Activated CD4-positive, alpha-beta T cell treated with anti-CD3 and anti-CD28 coated beads, Interleukin-2, amount 50 U/mL, for 1 hour (primary cell): ENCODE measurements around the gene DNHD1.

Experiments
- DNase-seq: peaks from one replicate; pipeline ENCODE4 v3.0.0-alpha.2; 2020

Gene DNHD1

DNA sequence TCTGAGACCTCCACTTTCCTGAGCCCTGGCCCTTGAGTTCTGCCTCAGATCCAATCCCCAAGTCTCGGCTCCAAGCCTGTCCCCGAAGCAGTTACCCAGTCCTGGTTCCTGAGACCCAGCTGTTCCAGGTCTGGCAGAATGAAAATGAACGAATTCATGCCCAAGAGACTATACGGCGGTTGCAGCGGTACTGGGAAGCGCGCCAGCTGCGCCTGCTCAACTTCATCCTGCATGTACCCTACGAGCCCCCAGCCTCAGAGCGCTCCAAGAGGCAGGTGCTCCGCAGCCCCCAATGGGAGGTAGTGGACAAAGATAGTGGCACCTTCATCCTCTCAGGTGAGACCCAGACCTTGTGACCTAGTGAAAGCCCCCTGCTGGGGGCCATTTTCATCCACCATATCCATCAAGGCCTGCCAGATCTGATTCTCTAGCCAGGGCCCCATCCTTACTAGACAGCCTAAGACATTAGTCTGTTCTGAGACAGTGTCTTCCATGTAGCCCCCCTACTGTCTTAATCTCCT is 42.7 kb downstream of the DNHD1 start:
- no peak for DNase-seq

DNA sequence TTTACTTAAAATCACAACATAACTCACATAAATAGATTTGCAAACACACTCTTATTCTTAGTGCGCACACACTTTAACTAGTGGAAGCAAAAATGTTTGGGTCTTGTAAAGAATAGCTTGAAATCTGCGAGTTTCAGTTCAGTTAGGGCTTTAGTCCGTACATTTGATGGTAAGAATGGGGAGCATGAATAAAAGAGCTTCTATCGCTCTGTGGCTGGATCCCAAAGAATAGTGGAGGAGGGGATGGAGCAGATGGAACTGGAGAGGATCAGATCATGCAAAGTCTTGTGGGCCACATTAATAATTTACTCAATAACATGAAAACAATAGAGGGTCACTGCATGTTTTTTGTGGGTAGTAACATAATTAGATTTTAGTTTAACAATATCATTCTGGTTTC is 44.3 kb downstream of the DNHD1 start:
- no peak for DNase-seq

DNA sequence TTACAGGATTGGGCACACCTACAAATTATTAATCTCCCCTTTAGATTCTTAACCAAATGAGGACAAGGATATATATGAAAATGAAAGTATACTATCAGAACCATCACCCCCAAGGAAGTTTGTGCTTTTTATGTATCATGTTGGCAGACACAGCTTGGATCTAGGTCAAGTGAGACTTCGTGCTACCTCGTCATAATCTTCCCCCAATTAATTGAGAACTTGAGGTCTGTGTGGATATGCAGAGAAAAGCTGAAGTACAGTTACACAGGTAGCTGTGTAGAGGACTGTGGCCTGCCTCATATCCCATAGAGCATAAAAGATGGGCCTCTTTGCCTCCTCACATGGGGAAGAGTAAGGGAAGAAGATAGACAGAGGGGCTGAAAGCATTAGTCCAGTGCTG is 45.6 kb downstream of the DNHD1 start:
- no peak for DNase-seq

DNA sequence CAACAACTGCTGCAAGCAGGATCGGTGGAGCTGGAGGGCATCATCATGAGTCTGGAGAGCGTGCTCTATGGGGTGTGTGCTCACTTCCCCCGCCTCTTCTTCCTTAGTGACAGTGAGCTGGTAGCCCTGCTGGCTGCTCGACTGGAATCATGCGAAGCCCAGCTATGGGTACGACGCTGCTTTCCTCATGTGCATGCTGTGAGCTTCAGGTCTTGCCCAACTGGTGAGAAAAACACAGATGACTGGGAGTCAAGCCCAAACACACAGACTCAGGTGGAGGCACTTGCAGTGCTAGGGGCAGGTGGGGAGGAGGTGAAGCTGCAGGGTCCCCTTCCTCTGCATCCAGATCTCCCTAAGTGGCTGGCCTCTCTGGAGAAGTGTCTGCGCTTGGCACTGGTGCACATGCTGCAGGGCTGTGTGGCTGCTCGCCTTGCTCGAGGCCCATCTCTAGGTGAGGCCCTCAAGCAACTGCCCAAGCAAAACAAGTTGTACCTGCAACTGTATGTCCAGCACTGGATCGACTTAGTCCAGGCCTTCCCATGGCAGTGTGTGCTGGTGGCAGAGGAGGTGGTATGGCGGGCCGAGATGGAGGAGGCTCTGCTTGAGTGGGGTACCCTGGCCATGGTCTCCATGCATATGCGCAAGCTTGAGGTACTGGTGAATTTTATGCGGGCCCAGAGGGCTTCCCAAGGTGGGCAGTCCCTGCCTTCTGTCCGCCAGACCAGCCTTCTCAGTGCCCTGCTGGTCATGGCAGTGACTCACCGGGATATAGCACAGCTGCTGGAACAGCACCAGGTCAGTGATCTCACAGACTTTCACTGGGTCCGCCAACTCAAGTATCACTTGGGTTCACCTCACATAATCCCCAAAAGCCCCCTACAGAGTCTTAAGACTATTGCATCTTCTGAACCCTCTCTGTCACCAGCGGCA is 48.1 kb downstream of the DNHD1 start:
- no peak for DNase-seq

DNA sequence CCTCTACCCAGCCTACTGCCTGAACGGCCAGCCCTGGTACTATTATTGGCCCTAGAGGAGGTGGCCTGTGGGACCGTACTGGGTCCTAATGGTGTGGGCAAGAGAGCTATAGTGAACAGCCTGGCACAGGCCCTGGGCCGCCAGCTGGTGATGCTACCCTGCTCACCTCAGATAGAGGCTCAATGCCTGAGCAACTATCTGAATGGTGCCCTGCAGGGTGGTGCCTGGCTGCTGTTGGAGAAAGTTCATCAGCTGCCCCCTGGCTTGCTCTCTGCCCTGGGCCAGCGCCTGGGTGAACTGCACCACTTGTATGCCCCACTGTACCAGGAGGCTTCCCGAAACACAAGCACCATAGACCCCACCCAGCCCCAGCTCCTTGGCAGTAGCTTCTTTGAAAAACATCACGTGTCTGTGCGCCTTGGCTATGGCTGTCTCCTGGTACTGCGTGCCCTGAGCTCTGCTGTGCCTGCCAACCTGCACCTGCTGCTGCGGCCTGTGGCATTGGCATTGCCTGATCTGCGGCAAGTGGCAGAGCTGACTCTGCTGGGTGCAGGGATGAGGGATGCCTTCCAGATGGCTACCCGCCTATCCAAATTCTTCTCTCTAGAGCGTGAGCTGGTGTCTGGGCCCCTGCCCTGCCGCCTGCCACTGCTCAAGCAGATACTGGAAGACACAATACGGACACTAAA is 49.0 kb downstream of the DNHD1 start:
- no peak for DNase-seq

DNA sequence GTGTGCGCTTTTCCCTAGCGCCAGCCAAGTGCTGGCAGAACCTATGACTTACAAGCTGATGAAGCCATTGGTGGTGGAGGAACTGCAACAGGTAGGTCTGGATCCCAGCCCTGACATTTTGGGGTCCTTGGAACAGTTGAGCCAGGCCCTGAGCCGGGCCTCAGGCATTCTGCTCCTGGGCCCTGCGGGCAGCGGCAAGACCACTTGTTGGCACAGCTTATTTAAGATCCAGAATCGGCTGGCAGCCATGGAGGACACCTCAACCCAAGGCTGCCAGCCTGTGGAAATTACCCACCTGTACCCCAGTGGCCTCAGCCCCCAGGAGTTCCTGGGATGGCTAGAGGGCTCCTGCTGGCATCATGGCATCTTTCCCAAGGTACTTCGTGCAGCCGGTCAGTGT is 49.7 kb downstream of the DNHD1 start:
- no peak for DNase-seq

DNA sequence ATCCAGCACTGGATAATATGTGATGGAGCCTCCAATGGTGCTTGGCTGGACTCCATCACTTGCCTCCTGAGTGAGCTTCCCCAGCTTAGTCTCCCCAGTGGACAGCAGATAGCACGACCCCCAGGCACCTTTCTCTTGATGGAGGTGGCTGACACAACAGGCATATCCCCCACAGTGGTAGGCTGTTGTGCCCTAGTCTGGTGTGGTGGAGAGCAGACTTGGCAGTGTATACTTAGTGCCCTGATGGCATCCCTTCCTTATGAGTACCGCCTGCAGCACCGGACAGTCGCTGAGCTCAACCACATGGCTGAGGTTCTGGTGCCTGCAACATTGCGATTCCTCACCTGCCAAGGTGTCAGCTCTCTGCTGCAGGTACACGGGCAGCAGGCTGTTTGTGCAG is 50.1 kb downstream of the DNHD1 start:
- no peak for DNase-seq

DNA sequence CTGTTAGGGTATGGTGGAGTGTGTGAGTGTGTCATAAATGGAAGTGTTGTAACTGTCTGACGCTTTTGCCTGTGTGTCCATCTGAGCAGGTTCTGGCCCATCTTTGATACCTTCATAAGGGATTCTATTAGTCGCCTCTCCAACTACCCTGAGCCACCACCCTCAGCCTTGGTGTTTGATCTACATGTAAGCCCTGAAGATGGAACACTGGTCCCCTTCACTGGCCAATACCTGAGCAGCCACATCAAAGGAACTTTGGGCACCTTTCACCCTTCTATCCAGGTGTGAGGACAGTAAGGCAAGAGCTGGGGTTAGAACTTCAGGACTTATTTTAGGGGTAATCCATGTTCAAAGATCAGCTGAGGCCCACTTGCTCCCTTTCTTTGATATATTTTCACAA is 51.0 kb downstream of the DNHD1 start:
- DNase-seq: no peak

DNA sequence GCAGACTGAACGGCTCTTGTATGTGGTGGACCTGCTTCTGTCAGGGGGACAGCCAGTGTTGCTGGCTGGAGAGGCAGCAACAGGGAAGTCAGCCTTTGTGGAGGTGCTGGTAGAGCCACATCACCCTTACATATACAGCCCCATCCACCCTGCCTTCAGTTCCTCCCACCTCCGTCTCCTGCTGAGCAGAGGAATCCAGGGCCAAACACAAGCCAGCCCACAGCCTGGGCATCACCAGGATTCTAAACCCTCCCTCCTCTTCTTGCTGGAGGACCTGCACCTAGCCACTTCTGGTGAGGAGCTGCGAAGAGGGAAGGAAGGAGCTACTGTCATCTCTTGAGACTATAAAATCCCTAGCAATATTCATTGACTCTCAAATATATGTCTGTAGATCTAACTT is 51.6 kb downstream of the DNHD1 start:
- DNase-seq: no peak

DNA sequence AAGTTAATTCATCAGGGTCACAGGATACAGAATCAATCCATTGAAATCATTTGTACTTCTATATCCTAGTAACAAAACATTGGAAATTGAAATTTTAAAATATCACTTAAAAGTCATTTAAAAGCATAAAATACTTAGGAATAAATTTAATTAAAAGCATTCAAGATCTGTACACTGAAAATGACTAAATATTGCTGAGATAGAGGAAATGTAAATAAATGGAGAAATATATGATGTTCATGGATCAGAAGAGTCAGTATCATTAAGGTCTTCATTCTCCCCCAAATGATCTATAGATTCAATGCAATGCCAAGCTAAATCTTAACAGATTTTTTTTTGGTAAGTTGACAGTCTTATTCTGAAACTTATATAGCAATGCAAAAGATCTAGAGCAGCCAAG is 56.6 kb downstream of the DNHD1 start:
- DNase-seq: no peak

DNA sequence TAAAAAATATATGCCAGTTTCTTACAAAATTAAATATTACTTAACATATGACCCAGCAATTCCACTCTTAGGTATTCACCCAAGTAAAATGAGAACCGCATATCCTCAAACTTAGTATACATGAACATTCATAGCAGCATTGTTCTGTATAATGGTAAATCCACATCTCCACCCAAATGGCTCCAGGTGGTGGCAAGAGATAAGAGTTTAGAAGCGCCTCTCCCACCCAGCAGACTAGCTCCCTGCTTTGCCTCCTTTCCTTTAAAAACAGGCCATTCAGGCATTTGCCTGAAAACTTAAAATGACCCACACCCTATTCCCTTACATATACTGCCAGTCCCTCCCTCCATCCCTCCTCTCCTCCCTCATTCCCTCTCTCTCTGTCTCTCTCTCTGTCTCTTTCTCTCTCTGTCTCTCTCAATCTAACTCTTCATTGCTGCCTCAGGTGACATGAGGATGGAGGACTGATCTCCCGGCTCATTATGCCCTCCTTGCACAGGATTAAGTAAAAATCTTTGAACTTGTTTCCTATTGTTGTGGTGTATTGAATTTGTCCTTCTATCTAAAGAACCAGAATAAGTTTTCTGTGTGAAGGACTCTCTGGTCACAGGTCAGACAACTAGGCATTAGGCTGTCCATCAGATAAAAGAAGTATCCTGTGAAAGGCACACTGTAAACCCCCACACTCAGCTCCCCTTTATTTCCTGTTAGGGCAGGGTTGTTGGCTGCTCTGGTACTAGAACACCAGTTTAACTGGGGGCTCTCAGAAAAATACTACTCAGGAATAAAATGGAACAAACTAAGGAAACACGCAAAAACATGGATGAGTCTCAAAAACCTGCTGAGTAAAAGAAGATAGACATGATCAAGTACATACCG is 58.0 kb downstream of the DNHD1 start:
- no peak for DNase-seq

DNA sequence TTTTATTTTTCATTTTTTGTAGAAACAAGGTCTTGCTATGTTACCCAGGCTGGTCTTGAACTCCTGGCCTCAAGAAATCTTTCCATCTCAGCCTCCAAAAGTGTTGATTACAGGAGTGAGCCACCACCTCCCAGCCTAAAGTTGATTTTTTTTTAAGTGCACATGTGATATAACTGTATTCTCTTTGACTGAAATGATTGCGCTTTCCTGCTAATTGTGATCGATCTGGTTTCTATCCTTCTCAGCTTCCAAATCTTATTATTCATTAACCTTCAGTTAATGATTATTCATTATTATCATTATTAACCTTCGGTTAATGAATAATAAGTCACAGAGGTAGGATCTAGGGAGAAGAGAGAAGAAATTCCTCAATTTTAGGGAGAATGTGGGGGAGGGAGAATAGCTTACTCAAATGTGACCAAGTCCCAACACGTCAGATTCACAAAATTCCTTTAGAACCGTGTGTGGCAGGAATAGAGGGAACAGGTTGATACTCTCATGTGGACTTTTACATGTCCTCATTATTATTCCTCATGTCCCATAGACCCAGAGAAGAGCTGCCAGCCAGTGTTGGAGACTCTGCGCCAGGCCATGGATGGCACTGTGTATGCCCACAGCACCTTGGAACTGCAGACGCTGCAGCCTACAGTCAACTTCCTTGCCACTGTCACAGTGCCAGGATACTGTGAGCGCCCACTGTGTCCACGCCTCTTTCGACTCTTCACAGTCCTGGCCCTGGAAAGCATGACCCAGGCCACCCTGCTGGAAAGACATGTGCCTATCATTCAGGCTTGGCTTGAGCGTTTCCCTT is 59.3 kb downstream of the DNHD1 start:
- no peak for DNase-seq

DNA sequence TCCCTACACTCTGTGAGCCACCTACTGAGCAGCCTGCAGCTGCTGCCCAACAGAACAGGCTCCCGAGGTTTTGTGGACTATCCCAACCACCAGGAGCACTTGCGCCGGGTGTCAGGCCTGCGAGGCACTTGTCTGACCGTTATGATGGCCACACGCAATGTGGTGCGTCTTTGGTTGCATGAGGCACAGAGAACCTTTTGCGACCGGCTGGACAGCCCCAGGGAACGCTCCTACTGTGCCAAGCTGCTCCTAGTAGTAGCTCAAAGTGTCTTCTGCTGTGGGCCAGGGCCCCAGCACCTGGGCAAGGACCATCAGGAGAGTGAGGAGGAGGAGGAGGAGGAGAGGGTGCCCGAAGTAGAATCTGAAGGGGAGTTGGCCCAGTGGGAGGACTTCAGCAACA is 60.0 kb downstream of the DNHD1 start:
- no peak for DNase-seq

DNA sequence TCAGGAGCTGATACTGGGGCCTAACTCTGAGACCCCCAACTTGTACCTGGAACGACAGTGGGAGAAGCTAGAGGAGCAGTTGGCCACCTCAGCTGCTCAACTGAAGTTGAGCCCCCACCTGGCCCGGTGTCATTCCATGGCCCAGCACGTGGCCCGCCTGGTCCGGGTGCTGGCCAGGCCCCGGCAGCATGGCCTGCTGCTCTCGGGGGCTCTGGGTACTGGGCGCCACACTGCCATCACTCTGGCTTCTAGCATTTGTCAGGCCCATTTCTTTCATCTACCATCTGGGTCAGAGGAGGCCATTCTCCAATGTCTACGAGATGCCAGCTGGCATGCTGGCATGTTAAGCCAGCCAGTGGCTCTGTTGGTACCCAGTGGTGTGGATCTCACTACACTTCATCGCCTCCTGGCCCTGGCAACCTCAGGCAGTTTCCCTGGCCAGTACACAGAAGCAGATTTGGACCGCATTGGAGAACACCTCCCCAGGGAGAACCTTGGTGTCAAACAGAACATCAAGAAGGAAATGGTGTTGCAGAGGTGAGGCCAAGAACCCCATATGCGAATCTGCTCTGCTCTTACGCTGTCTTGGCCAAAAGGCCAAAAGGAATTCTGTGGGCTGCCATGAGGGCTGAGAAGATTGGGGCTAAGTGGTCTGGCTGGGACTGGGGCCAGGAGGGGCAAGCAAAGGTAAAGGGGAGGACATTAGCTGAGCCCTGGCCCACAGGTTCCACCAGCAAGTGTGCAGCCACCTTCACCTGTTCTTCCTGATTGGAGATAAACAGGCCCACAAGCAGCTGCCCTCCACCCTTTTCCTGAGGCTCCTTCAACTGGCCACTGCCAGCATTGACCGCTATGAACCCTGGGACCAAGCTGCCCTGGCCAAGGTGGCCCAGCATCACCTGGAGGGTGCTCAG is 60.9 kb downstream of the DNHD1 start:
- no peak for DNase-seq

DNA sequence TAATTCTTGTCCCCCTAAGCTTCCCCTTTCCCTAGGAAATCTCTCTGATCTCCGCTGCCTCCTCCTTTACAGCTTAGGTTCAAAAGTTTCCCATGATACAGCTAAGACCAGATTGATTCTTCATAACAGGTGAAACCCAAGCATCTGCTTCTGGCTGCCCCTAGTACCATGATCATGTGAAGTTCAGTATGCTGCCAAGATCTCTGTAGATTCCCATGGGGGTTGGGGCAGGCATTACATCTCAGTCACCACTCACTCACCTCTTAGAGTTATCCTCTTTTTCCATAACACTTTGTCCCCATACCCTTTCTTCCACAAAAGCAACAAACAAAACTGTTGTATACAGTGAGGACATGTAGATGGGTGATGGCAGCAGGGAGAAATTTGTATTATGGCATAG is 62.3 kb downstream of the DNHD1 start:
- no peak for DNase-seq

DNA sequence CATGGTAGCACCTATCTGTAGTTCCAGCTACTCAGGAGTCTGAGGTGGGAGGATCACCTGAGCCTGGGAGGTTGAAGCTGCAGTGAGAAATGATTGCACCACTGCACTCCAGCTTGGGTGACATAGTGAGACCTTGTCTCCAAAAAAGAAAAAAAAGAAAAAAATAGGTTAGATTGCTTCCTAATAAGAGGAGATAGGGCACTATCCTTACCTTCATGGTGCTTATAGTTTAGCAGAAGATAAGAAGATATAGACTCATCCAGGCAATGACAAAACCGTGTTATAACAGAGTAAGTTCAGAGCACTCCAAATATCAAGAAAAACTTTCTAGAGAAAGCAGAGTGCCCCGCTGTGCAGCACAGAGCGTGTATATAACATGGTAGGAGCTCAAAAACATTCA is 64.2 kb downstream of the DNHD1 start:
- DNase-seq: no peak

DNA sequence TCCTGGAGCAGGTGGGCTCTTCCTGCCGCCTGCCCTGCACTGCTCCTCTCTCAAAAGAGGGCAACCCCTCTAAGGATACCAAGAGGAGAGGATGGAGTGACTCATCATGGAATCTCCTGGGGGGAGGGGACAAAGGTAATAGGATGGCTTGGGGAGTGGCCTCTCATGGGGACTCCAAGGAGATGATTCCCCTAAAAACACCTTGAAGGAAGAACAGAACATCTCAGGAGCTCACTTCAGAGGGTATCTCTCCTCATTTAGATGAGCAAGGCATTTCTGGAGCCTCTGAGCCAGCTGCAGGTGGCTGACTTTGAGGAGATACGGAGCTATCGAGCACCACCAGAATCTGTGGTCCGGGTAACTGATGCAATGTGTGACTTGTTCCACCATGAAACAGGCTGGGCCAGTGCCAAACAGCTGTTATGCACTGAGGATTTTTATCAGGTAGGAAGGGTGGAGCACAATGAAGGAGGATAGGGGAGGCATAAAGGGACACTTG is 66.1 kb downstream of the DNHD1 start:
- no peak for DNase-seq

DNA sequence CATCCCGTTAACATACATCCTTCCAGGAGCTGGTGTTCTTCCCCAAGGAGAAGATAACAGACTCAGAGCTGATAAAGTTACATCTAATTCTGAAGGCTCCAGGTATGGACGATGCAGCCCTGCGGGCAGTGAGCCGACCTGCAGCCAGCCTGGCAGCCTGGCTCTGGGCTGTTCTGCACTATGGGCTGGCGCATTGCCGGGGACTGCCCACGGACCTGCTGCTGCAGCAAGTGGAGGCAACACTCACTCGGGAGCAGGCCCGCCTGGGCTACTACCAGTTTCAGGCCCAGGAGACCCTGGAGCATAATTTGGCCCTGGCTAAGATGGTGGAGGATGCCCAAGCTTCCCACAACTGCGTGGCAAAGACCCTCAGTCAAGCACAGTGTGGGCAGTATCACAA is 66.6 kb downstream of the DNHD1 start:
- no peak for DNase-seq

DNA sequence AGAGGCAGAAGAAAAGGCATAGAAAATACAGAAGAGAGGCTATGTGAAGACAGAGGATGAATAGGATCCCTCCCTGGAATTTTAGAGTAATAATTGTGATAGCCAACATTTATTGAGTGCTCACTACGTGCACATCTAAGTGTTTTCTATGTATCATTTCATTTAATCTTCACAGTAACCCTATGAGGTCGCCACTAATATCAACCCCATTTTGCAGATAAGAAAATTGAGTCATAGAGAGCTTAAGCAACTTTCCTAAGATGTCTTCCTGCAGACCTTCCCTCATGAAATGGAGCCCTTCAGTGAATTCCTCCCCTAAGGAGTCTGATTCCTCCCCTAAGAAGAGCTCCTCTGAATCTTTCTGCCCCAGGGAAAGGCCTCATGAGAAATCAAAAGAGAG is 68.2 kb downstream of the DNHD1 start:
- DNase-seq: no peak

DNA sequence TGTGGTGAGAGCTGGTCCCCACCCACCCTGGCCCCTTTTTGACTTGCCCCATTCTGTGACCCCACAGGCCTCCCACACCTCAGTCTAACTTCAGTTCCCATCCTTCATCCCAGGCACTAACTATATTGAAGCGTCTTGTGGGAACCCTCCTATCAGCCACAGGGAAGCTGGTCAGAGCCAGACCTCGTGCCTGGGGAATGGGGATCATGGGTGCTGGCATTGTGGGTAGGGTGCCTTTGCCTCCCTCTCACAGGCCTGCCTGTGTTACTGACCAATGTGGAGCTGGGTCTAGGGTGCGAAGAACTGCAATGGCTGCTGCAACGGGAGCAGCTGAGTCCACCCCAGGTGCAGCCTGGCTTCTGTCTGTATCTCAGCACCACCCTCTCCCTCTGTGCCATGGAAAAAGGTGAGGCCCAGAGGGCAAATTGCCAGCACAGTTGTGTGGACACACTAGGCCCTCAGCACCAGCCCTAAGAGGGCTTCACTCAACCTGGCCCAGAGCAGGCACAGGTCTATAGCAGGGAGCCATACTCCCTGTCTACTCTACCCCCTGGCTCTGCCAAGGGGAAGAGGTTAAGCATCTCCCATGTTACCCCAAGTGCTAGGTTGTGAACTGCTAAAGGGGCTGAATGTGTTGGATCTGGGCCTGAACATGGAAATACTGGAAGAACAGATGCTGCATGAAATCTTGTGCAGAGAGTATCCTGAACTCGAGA is 69.1 kb downstream of the DNHD1 start:
- DNase-seq: no peak
